Measurements from ENCODE around the gene FGGY.

The FGGY gene

GRCh38 chr1:59666106-59666505, 369.2 kb downstream of the FGGY start:
- no peak for DNase-seq (ENCODE audit: low read depth)
- no peak overlapping the region for H3K4me3 ChIP-seq (ENCODE audit: low read length)
- peak; percentile 9; the same call in 1 of the 2 replicates for TF ChIP-seq CTCF (conservative IDR thresholded peaks at IDR 0.05; ENCODE audit: low read length)

- TF ChIP-seq CTCF (conservative IDR thresholded peaks at IDR 0.05; ENCODE audit: low read length): no peak
- no peak for DNase-seq (ENCODE audit: low read depth)
- H3K4me3 ChIP-seq (ENCODE audit: low read length): no peak overlapping the region
Observed at GRCh38 chr1:59667020-59667419, 370.1 kb downstream of the FGGY start.

- no peak for TF ChIP-seq CTCF (conservative IDR thresholded peaks at IDR 0.05; ENCODE audit: low read length)
- peak; percentile 64 for DNase-seq (ENCODE audit: low read depth)
- no peak overlapping the region for H3K4me3 ChIP-seq (ENCODE audit: low read length)
Observed at GRCh38 chr1:59669752-59670312, 372.9 kb downstream of the FGGY start.

GRCh38 chr1:59670662-59671061, 373.8 kb downstream of the FGGY start:
- H3K4me3 ChIP-seq (ENCODE audit: low read length): no peak overlapping the region
- peak; percentile 28 for DNase-seq (ENCODE audit: low read depth)
- TF ChIP-seq CTCF (conservative IDR thresholded peaks at IDR 0.05; ENCODE audit: low read length): no peak

- no peak overlapping the region for H3K4me3 ChIP-seq (ENCODE audit: low read length)
- no peak for DNase-seq (ENCODE audit: low read depth)
- no peak for TF ChIP-seq CTCF (conservative IDR thresholded peaks at IDR 0.05; ENCODE audit: low read length)
Observed at GRCh38 chr1:59671066-59671952, 374.4 kb downstream of the FGGY start.

- TF ChIP-seq CTCF (conservative IDR thresholded peaks at IDR 0.05; ENCODE audit: low read length): no peak
- DNase-seq (ENCODE audit: low read depth): no peak
Observed at GRCh38 chr1:59671953-59672305, 375.0 kb downstream of the FGGY start.

More at GRCh38 chr1:59671953-59672305, 375.0 kb downstream of the FGGY start:
- H3K4me3 ChIP-seq (ENCODE audit: low read length): no peak overlapping the region

All from AG10803 (cell line).